Measurements from ENCODE around the gene MYO1F. TPM values are rescaled to one million over a fixed set of nuclear protein-coding genes. Genes with fewer than 3 reads are reported as not detected.
"Not testable (repeated sequence)": the region's sequence is repeated elsewhere in the genome, so short reads cannot be mapped to it uniquely, and the experiment has no call there.

The MYO1F gene
- total and polyA plus RNA-seq, 11 donors = 1.8 to 56.6 (median 4.7) TPM

DNA sequence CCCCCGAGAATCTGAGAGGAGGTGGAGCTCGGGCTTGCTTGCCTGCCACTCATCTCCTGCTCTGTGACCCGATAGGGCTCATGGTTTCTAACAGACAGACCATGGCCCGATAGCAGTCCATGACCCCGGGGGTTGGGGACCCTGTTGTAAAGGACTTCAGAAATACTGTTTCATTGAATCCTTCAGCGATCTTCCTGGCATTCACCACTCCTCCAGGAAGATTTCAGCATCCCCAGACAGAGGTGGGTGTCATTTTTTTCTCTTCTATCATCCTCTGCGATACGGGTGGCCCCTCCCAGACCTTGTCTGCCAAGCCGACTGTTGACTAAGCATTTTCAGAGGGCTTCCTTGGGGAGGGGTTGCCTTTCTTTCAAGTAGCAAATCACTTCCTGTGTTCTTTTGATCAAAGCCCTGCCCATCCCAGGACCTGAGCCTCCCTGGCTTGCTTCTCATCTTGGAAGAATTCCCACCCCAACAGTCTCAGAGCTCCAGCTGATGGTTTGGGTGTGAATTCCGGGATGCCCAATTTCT lies 1.7 kb downstream of the MYO1F start:
- Histone ChIP-seq H3K4me3 (peak overlapping the region in 9 of 12 donors; percentile 12 to 73 (median 40)), H3K27ac (peak overlapping the region in 1 of 12 donors; percentile 83), H3K27me3 (peaks cover 0 to 28% (median 0%) of the 10 kb centered on the region in 9 donors), H3K4me1 (peaks cover 0 to 79% (median 3%) of the 10 kb centered on the region in 12 donors), H3K36me3 (no peaks in the 10 kb centered on the region), H3K9me3 (no peaks in the 10 kb centered on the region)
- 33 to 36% (median 34%) methylated on average over 10 of the region's 10 CpGs for WGBS, 4 donors
- peak in 1 of 5 donors; percentile 42 for DNase-seq
- no peak for TF ChIP-seq POLR2A (IDR thresholded peaks at IDR 0.05)
- TF ChIP-seq, protein P1, sequence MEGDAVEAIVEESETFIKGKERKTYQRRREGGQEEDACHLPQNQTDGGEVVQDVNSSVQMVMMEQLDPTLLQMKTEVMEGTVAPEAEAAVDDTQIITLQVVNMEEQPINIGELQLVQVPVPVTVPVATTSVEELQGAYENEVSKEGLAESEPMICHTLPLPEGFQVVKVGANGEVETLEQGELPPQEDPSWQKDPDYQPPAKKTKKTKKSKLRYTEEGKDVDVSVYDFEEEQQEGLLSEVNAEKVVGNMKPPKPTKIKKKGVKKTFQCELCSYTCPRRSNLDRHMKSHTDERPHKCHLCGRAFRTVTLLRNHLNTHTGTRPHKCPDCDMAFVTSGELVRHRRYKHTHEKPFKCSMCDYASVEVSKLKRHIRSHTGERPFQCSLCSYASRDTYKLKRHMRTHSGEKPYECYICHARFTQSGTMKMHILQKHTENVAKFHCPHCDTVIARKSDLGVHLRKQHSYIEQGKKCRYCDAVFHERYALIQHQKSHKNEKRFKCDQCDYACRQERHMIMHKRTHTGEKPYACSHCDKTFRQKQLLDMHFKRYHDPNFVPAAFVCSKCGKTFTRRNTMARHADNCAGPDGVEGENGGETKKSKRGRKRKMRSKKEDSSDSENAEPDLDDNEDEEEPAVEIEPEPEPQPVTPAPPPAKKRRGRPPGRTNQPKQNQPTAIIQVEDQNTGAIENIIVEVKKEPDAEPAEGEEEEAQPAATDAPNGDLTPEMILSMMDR (IDR thresholded peaks at IDR 0.05) = no peak
- peak in 2 of 4 donors; percentile 10 to 41 for ATAC-seq
- intact Hi-C loops (cut with DNase I) = loop anchor here in 4 of 10 donors (5.0 to 10.0 kb wide), 2 partner anchors 221 to 223 kb away; no protein-coding TSS in a partner anchor

DNA sequence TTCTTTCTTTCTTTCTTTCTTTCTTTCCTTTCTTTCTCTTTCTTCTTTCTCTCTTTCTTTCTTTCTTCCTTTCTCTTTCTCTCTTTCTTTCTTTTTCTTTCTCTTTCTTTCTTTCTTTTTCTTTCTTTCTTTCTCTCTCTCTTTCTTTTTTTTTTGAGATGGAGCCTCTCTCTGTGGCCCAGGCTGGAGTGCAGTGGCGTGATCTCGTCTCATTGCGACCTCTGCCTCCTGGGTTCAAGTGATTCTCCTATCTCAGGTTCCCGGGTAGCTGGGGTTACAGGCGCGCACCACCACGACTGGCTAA lies 2.7 kb downstream of the MYO1F start:
- not testable (repeated sequence) for ATAC-seq, H3K36me3 ChIP-seq, H3K4me3 ChIP-seq, DNase-seq, H3K9me3 ChIP-seq, H3K27ac ChIP-seq
- 87 to 91% (median 90%) methylated on average over 7 of the region's 7 CpGs for WGBS, 4 donors
- intact Hi-C loops (cut with DNase I) = loop anchor here in 1 of 10 donors (10.0 kb wide), 1 partner anchor 220 kb away; no protein-coding TSS in a partner anchor
- Histone ChIP-seq H3K27me3 (peaks cover 0 to 28% (median 0%) of the 10 kb centered on the region in 9 donors), H3K4me1 (peaks cover 0 to 82% (median 2%) of the 10 kb centered on the region in 12 donors)

DNA sequence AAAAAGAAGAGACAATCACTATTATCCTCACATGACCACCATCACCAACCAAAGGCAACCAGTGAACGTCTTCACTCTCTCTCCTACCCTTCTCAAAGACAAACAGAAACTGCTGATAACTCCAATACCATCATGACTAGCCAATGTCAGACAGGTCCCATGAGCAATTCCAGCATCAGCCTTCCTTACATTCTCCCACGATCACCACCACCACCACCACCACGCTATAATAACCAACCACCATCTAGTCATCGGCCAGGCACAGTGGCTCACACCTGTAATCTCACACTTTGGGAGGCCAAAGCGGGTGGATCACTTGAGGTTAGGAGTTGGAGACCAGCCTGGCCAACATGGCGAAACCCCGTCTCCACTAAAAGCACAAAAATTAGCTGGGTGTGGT lies 3.9 kb downstream of the MYO1F start:
- H3K36me3 ChIP-seq = no peaks in the 10 kb centered on the region
- intact Hi-C loops (cut with DNase I) = loop anchor here in 1 of 10 donors (10.0 kb wide), 1 partner anchor 219 kb away; no protein-coding TSS in a partner anchor
- DNase-seq = no peak
- TF ChIP-seq, protein P1 (IDR thresholded peaks at IDR 0.05) = no peak
- no peak for TF ChIP-seq POLR2A (IDR thresholded peaks at IDR 0.05)
- H3K27me3 ChIP-seq = peaks cover 0 to 25% (median 0%) of the 10 kb centered on the region in 9 donors
- 90 to 93% (median 92%) methylated on average over 7 of the region's 7 CpGs for WGBS, 4 donors
- peaks cover 0 to 85% (median under 1%) of the 10 kb centered on the region in 12 donors for H3K4me1 ChIP-seq
- no peak for ATAC-seq
- H3K9me3 ChIP-seq = no peaks in the 10 kb centered on the region
- H3K27ac ChIP-seq = peak overlapping the region in 1 of 12 donors; percentile 69
- H3K4me3 ChIP-seq = peak overlapping the region in 1 of 12 donors; percentile 33

DNA sequence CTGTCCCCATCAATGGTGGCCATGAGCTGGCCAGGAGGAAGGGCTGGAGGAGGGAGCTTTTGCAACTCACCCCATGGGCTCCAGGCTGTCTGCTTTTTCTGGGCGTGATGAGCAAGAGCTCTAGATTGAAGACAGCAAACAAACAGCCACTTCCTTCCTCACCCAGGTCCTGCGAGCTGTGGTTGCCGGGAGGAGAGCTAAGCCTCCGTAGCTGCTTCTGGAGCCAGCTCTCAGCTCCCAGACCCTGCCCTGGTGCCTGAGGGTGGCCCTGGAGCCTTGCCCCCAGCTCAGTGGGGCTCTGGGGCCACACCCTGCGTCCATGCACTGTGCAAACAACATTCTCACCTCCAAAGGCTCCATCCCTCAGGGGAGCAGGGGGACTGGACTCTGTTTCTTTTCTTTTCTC lies 6.2 kb downstream of the MYO1F start:
- Histone ChIP-seq H3K4me1 (peaks cover 0 to 97% (median 0%) of the 10 kb centered on the region in 12 donors), H3K27ac (peak overlapping the region in 2 of 12 donors; percentile 18 to 91), H3K27me3 (peaks cover 0 to 2% (median 0%) of the 10 kb centered on the region in 9 donors), H3K4me3 (peak overlapping the region in 1 of 12 donors; percentile 40), H3K36me3 (no peaks in the 10 kb centered on the region), H3K9me3 (no peaks in the 10 kb centered on the region)
- DNase-seq (peak in 3 of 5 donors; percentile 43 to 79 (median 53)), ATAC-seq (peak in 3 of 4 donors; percentile 49 to 76 (median 54))
- 21 to 30% (median 26%) methylated on average over 1 to 5 of the region's 5 CpGs for WGBS, 4 donors
- no peak for TF ChIP-seq POLR2A (IDR thresholded peaks at IDR 0.05)
- TF ChIP-seq, protein P1 (IDR thresholded peaks at IDR 0.05) = no peak
- intact Hi-C loops (cut with DNase I) = loop anchor here in 1 of 10 donors (10.0 kb wide), 1 partner anchor 216 kb away; no protein-coding TSS in a partner anchor
